ENCODE measurements around the gene ASPRV1.

ASPRV1 gene

DNA sequence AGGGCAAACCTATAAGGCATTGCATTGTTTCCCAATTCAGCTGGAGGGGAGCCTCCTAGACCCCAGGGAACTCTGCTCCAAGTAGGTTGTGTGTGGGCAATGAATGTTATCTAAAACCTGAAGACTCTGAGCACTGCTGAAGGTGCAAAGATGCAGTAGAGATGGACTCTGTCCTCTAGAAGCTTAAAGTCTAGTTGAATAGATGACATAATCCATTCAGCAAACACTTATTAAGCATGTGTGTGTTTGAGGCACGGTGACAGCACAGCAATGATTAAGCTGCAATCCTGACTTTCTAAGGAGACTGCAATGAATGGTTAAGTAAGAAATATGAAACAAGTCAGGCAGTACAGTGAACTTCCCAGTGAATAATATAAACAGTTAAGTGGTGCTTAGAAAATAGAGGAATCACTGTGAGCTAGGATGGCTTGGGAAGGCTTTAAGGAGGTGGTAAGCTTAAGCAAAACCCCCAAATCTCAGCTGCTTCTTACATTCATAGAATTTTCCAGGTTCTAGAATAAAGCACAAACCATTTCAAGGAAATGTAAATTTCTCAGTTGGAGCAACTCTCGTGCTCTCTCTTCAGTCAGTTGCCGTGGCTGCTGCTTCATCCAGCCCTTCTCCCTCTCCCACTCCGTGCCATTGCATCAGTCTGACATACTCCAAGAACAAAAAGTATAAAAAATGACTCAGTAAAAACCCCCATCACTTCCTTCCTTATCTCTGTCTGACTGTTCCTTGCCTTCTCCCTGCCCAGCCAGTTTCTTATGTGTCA, 27.4 kb downstream of the ASPRV1 start:
- DNase-seq: peak; percentile 39 to 78
- TF ChIP-seq POLR2A (IDR thresholded peaks at IDR 0.05; ENCODE audit: low read length) (no peak), GATA1 (IDR thresholded peaks at IDR 0.05; ENCODE audit: low read depth, low read length) (no peak)

DNA sequence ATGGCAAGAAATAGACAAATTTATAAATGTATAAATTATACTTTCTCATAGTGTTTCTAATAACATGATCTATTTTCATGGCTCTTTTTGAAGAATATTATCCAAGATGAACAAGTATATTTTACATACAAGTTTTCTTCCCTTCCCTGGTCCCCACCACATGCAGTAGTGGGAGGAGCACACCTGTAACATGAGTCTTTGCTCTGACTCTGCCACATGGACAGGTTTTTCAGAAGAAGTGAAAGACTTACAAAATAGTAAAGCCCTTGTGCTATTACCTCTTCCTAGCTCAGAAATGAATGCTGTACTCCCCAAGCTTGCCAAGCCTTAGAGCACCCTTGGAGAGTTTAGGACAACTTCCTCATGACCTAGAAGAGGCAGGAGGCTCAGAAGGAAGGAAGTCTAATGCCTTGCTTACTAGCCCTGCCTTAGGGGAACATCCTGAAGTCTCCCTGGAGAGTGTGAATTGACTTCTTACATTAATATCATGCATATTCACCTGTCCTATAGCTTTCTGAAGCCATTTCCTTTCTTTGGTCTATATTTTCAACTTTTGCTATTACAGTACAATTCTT, 28.1 kb downstream of the ASPRV1 start:
- peak in 1 of 2 experiments; percentile 34 for DNase-seq
- no peak for TF ChIP-seq GATA1 (IDR thresholded peaks at IDR 0.05; ENCODE audit: low read depth, low read length)
- TF ChIP-seq POLR2A (IDR thresholded peaks at IDR 0.05; ENCODE audit: low read length): no peak

DNA sequence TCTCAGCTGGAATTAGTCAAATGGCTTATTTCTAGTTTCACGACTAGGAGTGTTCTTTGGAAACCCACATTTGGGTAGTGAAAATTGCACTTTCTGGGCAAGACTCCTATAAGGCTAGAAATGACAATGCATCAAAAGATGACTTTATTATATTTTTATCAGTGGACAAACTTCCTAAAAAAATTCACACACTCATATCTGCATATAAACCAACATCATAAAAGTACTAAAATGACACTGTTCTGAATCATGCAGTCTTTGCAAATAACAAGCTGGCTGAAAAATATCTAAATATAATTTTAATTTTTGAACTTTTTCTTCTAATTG, 28.9 kb downstream of the ASPRV1 start:
- TF ChIP-seq GATA1 (IDR thresholded peaks at IDR 0.05; ENCODE audit: low read depth, low read length) (no peak), POLR2A (IDR thresholded peaks at IDR 0.05; ENCODE audit: low read length) (no peak)
- DNase-seq: no peak

DNA sequence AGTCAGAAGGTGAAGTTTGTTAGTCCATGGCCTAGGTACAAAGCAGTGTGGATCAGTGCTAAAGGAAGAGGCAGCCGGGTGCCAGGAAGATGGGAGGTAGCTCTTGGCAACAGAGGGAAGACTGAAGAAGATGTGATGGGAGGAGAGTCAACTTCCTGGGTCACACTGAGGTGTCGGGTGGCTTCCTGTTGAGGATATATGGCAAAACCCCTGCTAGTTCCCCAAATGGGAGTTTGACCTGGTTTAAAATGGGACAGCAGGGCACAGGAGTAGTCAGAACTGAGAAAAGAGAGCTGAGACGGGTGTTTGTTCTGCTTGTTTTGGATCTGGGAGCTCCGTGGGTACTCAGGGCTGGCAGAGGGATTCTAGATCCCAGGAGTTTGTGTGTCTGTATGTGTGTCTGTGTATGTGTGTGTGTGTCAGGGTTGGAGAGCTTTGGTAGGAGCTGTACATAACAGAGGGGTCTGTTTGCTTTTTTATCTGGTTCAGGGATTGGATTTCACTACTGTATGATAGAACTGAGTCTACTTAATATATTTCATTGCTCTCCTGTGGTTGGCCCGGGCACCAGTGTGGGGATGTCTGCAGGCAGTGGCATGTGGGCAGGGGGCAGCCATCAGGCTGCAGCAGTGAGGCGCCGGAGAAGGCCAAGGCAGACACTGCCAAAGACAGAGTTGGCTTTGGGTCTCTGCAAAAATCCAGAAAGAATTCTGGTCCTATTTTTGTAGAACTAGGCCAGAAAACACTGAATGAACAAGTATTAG, 29.4 kb downstream of the ASPRV1 start:
- TF ChIP-seq GATA1 (IDR thresholded peaks at IDR 0.05; ENCODE audit: low read depth, low read length) (no peak), POLR2A (IDR thresholded peaks at IDR 0.05; ENCODE audit: low read length) (no peak)
- DNase-seq: no peak

DNA sequence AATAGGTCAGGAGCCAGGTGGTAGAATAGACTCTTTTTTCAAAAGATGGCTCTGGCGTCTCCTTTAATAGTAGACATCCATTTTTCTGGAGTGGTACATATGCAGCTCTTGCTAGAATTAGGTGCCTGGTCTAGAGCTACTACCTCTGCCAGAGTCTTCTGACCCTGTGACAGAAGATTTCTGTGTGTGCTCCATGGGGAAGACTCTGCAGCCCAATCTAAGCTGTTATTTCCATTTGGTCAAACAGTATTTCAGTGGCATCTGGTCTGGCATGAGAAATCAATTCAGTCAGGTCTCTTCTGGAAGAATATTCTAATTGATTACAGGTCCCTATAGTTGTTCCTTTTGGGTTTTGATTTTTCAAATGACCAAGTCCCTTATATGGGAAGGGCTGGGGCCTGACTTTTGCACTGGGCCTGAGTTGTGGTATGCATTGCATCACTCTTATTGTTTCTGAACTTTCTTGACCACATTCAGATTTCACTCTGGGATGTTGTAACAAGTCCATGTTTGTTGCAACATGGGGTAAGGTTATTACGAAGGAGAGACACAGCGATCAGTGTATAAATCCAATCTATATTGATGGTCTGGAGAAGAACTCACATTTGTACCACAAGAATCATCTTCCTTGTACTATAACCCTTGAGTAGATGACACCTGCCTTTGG, 34.4 kb downstream of the ASPRV1 start:
- DNase-seq: no peak
- TF ChIP-seq POLR2A (IDR thresholded peaks at IDR 0.05; ENCODE audit: low read length) (no peak), GATA1 (IDR thresholded peaks at IDR 0.05; ENCODE audit: low read depth, low read length) (no peak)

DNA sequence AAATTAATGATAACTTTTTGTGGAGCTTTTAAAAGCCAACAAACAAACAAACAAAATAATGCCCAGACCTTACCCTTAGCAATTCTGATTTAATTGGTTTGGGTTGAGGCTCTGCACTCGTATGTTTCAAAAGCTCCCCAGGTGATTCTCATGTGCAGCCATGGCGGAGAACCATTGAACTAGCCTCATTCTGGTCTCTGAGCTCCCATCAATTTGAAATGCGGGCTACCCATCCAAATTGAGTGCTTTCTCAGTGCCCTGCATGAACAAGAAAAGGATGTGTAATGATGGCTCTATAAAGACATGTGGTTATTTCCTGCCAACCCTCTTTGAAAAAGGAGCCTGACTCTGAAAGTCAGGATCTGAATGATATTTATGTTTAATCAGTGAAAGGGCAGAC, 38.3 kb downstream of the ASPRV1 start:
- no peak for DNase-seq
- no peak for TF ChIP-seq GATA1 (IDR thresholded peaks at IDR 0.05; ENCODE audit: low read depth, low read length)
- no peak for TF ChIP-seq POLR2A (IDR thresholded peaks at IDR 0.05; ENCODE audit: low read length)

DNA sequence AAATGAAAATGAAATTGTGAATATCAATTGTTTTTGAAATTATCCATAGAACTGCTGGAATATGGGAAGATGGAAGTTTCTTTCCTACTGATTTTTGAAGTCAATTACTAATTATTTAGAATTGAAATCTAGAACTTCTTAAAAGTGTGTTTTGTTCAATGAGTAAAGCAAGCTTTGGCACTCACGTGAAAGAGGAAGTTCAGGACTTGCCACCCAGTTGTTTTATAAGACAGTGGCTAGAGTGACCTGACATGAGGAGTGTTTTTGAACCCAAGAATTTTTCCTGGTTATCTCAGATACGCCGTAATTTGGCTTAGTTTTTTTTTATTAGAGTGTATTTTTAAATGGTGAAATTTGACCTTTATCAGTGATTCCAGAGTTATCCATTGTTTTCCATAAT, 43.0 kb downstream of the ASPRV1 start:
- no peak for DNase-seq
- TF ChIP-seq POLR2A (IDR thresholded peaks at IDR 0.05; ENCODE audit: low read length): no peak
- no peak for TF ChIP-seq GATA1 (IDR thresholded peaks at IDR 0.05; ENCODE audit: low read depth, low read length)

DNA sequence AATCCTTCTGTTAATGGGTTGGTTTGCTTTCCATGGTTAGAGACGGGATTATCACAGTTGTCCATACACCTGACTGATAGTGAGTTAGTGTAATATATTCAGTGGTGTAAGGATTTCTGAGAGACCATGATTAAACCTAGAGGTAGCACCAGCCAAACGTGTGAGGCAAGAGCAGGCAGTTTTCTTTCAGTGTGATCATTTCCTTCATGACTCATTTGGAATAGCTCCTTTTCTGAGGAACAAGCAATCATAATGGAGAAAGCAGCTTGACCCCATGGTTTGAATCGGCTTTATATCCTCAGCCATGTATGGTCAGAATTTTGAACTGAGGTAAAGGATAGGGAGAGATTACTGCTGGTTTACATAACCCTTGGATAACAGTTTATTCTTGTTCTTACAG, 43.6 kb downstream of the ASPRV1 start:
- peak; percentile 10 to 33 for DNase-seq
- no peak for TF ChIP-seq POLR2A (IDR thresholded peaks at IDR 0.05; ENCODE audit: low read length)
- no peak for TF ChIP-seq GATA1 (IDR thresholded peaks at IDR 0.05; ENCODE audit: low read depth, low read length)

DNA sequence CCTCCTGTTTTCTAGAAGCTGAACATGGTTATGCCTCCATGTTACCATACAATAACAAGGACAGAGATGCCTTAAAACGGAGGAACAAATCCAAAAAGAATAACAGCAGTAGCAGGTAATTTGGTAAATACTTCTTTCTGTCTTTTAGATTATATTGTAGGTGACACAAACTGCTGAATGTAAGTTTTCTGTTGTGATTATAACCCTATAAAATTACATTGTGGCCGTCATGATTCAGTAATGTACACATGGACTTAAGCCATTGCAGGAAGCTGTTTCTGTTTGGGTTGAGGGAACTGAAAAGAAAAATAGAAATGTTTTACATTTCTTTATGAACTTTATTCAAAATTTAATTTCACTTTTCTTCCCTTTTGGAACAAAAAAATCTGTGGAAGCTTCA, 45.3 kb downstream of the ASPRV1 start:
- TF ChIP-seq POLR2A (IDR thresholded peaks at IDR 0.05; ENCODE audit: low read length) (no peak), GATA1 (IDR thresholded peaks at IDR 0.05; ENCODE audit: low read depth, low read length) (no peak)
- DNase-seq: peak in 1 of 2 experiments; percentile 42

DNA sequence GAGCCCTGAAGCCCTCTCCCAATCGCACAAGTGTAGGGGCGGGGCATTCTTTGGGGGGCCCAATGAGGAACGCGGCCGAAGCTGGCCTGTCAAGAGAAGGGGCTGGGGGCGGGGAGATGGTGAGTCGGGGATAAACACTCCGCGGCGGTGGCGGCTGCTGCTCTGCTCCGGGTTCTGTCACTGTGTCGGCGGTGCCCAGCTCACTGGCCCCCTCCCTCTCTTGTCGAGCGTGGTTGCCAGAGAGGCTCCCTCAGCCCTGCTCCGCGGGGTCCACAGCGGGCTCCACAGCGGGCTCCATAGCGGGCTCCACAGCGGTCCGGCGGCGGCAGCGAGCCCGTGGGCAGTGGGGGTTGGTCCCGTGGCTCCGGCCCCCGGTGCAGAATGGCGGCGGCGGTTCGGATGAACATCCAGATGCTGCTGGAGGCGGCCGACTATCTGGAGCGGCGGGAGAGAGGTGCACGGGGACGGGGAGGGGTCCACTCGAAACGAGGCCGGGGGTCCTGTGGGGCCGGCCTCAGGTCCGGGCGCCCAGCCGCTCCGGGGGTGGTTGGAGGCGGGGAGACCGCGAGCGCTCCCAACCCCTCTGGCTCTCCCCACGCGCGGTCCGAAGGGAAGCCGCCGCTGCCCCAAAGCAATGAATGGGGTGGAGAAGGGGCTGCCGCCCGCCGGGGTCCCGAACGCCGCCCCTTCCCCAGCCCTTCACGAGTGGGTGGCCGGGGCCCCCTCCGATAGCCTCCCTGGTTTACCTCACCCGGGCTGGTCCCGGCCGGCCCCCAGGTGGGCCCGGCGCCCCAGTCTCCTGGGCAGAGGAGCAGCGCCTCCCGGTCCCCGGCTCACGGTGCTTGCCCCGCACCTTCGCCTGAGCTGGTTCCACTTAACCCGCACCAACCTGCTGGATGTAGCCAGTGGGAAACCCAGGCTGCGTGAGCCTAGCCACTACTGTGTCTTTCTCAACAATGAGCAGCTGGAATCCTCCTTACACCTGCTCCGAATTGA, 46.2 kb downstream of the ASPRV1 start, which contains the start of gene MXD1:
MXD1 (plus strand) TSS at position 160 of the 996 bp plus-strand sequence; CDS start at position 382, 222 bp downstream.
- DNase-seq: peak; percentile 53 to 62
- TF ChIP-seq POLR2A (IDR thresholded peaks at IDR 0.05; ENCODE audit: low read length) (peak; percentile 90), GATA1 (IDR thresholded peaks at IDR 0.05; ENCODE audit: low read depth, low read length) (no peak)

DNA sequence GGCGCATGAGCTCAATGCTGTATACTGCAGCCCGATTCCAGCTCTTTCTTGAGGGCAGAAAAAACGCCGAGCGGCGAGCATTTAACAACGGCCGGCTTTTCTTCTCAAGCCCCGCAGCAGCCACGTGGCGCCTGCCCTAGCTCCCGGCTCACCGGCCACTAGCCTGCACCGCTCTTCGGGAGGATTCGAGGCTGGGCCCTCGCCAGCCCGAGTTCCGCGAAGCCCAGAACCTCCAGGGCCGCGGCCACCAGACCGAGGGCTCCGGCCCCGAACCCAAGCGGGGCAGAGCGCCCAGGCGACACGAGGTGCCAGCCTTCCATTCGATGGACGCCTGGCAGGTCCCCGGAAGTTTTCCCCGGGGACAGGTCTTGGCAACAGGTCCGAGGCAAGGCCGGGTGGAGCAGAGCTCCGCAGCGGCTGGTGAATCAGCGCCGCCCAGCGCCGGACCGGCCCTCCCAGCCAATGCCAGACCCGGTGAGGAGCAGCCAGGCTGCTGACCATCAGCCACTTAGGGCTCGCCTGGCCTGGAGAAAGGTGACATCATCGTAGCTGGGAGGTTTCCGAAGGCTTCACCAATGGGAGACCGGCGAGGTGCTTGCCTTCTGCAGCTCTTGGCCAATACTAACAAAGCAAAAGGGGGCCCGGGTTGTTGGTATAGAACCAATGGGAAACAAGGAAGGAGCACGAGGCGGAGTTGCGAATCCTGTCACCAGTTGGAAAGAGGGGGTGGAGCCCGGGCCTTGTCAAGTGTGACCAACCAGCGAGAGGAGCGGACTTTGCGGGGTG, 47.1 kb downstream of the ASPRV1 start:
- peak; percentile 100 for DNase-seq
- TF ChIP-seq GATA1 (IDR thresholded peaks at IDR 0.05; ENCODE audit: low read depth, low read length): no peak
- peak; percentile 94 for TF ChIP-seq POLR2A (IDR thresholded peaks at IDR 0.05; ENCODE audit: low read length)

DNA sequence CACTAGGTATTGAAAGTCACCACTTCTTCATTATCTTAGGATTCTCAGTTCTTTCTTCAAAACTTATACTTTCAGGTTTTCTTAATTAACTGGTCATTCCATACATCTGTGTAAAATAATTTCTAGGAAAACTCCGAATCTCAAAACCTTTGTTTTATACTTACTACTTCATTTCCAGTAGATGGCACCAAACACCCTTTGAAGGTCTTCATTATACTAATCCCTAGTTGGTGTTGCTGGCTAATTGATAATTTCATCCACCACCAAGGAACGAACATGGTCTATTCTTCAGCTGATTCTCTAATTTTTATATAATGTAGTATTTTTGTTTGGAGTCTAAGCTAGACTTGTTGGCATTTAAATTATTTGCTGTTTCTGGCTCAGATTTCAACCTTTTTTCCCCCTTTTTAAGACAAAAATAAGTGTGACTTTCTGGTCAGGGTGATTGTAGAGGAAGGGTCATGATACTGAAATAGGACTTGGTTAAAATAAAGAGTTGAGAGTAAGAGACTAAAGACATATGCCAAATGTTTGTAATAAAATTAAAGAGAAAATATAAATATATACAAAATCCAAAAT, 49.4 kb downstream of the ASPRV1 start:
- peak; percentile 76 to 82 for DNase-seq
- no peak for TF ChIP-seq GATA1 (IDR thresholded peaks at IDR 0.05; ENCODE audit: low read depth, low read length)
- no peak for TF ChIP-seq POLR2A (IDR thresholded peaks at IDR 0.05; ENCODE audit: low read length)

Data from erythroblast (primary cell).